H54 (cell line): ENCODE measurements around the gene ITGA4.

Experiments
- DNase-seq: peaks from one replicate; pipeline ENCODE4 v3.0.0; 2011; ENCODE audit warnings: low spot score, mixed read lengths; ENCODE audit not compliant: insufficient read length
- FAIRE-seq: peaks from 3 replicates; lab custom pipeline; 2011; peaks lifted over from hg19 to GRCh38; lab: Jason Lieb, UNC
- POLR2A ChIP-seq: IDR thresholded peaks from 2 replicates; pipeline ENCODE4 v1.6.1; 2011; ENCODE audit warnings: low read depth, mild to moderate bottlenecking, low read length

Gene ITGA4

DNA sequence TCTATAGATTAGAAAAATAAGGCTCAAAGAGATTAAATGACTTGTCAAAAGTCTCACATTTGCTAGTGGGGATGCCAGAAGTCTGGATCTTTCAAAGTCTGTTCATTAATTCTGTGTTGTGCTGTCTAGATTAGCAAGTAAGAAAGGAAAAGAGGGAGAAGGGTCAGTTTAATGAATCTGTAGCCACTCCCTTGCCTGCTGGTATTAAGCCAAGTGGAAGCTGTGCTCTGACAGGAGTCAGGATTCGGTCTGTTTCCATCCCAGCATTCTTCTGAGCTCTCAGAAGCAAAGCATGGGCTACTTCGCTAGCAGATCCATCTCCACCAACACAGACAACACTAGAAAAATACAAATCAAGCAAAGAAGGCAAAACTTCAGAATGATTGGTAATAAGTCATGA lies 101.2 kb downstream of the ITGA4 start:
- TF ChIP-seq POLR2A, result no peak
- DNase-seq, result no peak
- no peak for FAIRE-seq

DNA sequence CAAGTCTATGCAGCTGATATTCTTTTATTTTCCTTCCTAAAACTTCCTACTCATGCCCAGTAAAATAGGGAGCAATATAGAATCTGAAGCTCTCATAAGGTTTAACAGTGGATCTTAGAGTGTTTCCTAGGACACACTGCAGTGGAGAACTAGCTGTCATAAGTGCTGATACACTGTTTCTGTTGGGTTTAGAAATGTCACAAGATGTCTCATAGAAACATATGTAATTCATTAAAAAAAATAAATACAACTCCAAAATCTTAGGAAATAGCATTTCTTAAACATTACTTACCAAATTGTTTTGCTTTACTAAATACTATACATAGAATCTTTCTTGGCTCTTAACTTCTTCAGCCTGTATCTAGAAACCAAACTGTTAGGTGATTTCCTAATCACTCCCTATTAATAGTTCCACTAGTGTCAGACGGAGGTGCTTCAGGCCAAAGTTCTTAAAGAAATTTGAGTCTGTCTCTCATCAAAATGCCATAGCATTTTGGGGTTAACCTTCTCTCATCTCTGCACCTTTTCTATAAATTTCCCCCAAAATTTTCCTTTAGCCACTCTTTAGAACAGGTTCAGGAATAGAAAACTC lies 106.0 kb downstream of the ITGA4 start:
- TF ChIP-seq POLR2A, result no peak
- no peak for FAIRE-seq
- DNase-seq, result no peak

DNA sequence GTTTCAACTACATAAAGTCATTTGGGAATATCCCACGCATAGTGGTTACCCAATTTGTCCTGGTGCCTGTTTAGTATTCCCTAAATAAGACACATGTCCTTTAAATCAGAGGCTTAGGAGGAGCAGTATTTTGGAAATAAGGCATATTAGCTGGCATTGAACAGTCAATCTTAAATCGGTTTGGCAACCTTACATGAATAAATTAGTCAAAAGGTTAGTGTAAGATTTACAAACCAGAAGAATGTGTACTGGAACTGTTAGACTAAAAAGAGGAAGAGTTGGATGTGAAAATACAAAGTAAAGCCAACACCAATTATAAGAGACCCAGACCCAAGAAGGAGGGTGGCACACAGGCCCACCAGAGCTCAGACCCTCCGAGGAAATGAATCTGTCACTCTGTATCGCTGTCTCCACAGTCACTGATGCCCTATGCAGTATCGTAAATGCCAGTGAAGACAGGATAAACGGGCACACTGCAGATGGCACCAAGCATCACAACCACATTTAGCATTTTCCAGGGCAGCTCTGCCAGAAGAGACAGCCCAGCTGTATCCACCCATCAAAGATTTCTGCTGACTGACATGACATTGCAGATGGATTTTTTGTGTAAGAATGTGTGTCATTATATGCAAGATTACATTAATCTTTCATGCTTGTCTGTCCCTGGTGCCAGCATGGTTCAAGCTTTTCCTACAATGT lies 109.3 kb downstream of the ITGA4 start:
- DNase-seq (no peak), FAIRE-seq (no peak)
- no peak for TF ChIP-seq POLR2A

DNA sequence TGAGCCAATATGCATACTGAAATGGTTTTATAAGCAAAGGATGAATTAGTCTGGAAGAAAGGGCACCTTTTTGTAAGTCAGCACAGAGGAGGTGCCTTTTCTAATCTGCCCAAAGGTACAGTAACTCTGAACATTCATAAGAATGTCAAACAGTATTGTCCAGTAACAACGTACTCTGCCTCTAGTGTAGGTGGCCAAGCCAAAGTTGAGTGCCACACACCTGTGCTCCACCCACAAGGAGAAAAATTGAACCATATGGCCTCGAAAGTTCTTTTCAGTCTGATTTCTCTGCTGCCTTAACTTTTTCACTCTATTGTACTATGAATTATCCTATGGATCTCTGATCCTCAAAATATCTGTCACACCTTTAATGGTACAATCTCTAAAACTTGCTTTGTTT lies 112.9 kb downstream of the ITGA4 start:
- no peak for TF ChIP-seq POLR2A
- no peak for FAIRE-seq
- no peak for DNase-seq

DNA sequence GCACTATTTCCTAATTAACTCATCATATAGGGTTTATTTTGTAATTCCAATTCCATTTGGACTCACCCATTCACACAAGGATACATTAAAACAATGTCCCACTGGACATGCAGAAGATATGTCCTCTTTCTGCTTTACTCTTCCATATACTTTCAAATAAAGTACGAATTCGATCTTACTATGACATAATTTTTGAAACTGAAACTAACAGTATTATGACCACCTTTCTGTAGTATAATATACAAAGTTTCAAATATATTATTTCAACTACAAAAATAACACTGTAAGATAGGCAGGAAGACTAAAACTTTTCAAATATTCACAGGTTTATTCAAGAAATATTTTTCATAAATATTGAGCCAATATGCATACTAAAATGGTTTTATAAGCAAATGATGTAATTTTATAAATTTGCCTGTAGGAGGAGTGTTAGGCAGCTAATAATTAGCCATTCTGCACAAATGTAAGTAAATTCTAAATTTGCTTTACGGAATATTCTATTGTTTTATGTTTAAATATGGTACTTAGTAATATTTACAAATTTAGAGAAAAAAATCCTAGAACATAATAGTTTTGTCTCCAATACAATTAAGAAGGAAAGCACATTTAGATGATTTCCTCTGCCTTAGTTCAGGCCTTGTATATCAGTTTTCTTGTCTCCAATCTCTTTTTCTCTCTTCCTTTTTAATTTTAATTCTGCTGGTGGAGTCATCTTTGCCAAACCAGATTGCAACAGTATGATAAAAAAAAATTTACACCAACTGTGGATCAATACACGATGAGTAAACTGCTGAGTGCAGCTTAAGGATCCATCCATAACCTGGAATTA lies 113.9 kb downstream of the ITGA4 start:
- DNase-seq (no peak), FAIRE-seq (no peak)
- TF ChIP-seq POLR2A, result no peak

DNA sequence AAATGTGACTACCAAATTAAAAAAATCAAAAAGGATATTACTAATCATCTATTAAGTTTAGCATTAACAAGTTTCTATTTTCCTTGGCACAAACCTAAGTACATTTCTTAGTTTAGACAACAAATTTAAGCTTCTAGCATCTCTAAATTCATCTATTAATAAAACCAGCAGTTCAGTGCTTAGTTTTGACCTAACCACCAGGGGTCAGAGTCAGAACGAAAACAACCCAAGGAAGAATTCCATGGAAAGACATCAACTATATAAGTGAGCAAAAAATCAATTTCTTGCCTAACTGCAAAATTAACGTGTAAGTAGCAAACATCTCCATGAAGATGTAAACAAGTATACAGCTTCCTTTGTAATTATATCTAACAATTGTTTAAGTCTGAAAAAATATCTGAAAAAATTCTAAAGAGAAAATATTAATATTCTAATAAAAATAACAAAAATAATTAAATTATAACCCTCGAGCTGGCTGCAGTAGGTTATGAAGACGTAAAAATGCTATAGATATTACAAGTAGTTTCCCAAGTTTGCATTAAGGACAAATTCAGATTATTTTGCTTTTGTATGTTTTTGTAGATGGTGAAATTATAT lies 116.1 kb downstream of the ITGA4 start:
- DNase-seq (no peak), FAIRE-seq (no peak)
- TF ChIP-seq POLR2A, result no peak

DNA sequence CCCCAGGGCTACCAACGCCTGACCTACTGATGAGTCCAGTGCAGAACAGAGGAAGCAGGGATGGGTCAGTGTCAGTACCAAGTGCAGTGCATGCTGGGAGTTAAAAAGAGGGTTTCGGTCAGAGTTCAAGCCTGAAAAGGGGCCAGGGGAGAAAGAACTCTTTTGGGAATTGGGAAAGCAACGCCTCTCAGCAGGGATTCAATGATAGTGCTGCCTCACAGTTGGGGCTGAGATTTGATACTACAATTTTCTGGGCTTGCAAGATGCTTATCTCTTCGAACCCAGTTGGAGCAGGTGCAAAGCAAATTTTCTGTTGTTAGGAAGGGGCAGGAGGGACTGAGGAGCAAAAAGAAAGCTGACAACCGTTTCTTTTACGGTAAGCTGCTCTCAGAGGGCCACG lies 117.1 kb downstream of the ITGA4 start:
- FAIRE-seq (no peak), DNase-seq (no peak)
- no peak for TF ChIP-seq POLR2A

DNA sequence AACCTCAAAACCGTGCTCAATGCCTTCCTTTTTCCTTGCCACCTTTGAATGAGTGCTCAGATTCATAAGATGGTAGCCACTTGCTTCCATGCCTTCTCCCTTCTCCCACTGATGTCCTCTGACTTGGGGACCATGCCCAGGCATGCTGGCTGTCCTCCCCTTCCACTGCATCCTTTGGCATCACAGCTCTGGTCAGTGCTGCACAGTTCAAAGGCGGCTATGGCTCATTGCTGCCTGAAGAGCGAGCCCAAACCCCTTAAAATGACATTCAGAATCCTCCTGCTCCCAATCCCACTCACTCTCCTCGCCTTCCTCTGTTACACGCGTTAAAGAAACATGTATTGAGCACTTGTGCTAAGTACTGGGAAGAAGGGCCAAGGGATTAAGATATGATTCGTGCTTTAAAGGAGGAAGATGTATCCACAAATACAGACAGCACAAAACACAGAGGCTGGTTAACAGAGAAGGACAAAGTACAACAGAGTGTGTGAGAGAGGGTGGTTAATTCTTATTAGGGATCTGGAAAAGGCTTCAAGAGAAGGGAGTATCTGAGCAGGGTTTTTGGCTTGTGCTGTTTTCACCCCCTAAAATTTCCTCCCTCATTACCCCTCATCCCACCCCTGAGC lies 118.0 kb downstream of the ITGA4 start:
- DNase-seq, result no peak
- no peak for TF ChIP-seq POLR2A
- no peak for FAIRE-seq

DNA sequence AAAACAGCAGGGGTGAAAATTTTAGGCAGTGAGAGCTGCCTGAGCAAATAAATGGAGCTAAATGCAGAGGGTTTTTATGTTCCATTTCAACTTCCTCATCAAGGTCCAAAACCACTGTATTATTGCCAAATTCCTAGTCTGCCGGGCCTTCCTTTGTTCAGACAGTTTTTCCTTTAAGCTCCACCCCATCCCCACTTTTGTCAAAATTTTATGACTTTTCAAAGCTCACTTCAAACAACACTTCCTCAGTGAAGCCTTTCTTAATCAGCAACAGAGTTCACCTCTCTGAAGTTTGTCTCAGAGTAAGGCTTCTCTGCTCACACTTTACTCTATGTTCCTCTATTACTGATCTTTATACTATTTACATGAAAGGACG lies 118.5 kb downstream of the ITGA4 start:
- DNase-seq (no peak), FAIRE-seq (no peak)
- TF ChIP-seq POLR2A, result no peak

DNA sequence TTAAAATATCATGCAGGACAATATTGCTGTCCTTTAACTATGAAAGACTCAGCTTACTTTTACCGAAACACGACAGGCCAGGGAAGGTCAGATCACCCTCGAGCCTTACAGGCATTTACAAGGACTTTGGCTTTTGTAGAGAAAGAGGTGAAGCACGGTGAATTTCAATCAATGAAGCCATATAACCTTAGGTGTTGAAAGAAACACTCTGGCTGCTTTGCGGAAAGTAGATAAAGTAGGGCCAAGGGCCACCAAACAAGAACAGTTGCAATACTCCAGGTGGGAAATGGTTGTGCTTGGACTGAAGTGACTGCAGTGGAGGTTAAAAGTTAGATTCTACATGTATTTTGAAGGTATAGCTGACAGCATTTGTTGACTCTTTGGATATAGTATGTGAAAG lies 119.2 kb downstream of the ITGA4 start:
- FAIRE-seq, result no peak
- TF ChIP-seq POLR2A, result no peak
- no peak for DNase-seq

DNA sequence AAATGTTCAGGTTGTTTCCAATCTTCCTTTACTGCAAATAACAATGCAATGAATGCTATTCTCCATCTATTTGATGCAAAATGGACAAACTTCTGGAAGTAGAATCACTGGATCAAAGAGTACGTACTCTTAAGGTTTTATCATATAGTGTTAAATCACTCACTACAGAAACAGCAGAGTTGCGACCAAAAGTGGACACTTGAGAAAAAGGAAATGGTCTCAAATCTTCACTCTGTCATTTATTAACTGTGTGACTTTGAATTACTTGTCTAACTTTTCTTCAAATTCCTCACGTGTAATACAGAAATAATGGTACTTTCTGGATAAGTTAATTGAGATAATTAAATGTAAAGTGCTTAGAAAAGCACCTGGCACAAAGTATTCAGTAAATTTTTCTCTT lies 121.6 kb downstream of the ITGA4 start:
- FAIRE-seq, result no peak
- no peak for TF ChIP-seq POLR2A

DNA sequence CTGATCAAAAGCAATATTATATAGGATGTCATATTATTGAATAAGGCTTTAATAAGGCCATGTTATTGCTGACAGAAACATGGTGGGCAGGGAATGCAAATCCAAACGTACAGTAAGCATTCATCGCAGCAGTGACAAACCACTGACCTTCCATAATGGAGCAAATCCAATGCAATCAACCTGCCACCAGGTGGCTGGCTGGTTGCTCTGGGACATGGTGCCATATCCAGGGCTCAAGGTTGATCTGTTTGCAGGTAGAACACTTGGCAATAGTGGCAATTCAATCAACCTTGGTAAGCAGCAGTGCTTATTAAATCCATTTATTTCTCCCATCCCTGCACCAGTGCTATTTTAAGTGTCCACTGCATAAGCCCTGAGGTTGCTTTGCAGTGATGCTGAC lies 124.3 kb downstream of the ITGA4 start:
- no peak for TF ChIP-seq POLR2A
- DNase-seq (no peak), FAIRE-seq (no peak)

More for the DNA sequence above, 121.6 kb downstream of the ITGA4 start:
- no peak for DNase-seq

DNA sequence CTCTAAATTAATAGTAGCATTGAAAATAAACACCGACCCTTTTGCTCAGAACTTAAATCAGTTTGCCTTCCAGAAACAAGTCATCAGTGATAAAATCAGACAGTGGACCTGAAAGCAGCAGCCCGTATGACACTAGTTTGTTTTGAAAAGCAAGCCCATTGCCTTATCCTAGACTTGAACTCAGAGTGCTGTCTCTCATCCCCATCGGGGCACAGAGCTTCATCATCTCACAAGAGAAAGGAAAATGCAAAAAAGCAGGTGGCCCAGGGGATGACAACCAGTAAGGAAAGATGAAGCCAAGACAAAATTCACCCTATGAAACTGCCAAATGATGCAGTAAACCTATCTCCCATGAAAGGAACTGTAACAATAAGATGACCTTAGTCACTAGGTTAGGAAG lies 128.5 kb downstream of the ITGA4 start:
- TF ChIP-seq POLR2A, result no peak
- no peak for DNase-seq
- no peak for FAIRE-seq
